ENCODE measurements around the gene FIGN. TPM values are rescaled to one million over a fixed set of nuclear protein-coding genes. Genes with fewer than 3 reads are reported as not detected.

The FIGN gene
- total and polyA plus RNA-seq, 10 of the 15 experiments (the other 5 are each of a cell fraction or from before 2014, with no cell fraction given): under 0.01 to 0.01 TPM; not detected in 8

DNA sequence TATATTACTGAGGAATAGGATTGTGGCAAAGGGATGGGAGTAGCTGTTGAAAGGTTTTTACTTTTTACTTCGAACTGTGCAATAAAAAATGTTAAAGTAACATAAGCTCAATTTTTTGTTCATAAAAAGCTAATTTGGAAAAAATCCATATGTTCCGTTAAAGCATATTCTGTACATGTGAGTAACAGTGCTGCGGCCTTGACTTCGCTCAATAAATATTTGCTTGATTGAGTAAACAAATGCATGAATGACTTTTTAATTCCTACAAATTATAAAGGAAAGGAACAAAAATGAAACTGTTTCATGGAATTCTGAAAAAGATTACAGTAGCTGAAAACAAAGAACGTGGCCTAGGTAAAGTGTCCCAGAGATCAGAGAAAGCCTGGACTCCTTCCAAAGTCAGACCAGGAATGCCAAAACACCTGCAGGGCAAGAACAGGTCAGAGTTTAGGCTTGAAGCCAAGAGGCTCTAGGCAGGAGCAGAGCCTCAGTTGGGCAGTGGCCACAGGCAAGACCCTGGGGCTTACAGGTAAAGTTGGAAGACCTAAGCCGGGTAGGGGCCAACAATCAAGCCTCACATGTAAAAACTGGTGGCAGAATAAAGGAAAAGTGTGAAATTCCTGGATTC is 44.3 kb upstream of the FIGN start (continued):
- TF ChIP-seq, protein P1, sequence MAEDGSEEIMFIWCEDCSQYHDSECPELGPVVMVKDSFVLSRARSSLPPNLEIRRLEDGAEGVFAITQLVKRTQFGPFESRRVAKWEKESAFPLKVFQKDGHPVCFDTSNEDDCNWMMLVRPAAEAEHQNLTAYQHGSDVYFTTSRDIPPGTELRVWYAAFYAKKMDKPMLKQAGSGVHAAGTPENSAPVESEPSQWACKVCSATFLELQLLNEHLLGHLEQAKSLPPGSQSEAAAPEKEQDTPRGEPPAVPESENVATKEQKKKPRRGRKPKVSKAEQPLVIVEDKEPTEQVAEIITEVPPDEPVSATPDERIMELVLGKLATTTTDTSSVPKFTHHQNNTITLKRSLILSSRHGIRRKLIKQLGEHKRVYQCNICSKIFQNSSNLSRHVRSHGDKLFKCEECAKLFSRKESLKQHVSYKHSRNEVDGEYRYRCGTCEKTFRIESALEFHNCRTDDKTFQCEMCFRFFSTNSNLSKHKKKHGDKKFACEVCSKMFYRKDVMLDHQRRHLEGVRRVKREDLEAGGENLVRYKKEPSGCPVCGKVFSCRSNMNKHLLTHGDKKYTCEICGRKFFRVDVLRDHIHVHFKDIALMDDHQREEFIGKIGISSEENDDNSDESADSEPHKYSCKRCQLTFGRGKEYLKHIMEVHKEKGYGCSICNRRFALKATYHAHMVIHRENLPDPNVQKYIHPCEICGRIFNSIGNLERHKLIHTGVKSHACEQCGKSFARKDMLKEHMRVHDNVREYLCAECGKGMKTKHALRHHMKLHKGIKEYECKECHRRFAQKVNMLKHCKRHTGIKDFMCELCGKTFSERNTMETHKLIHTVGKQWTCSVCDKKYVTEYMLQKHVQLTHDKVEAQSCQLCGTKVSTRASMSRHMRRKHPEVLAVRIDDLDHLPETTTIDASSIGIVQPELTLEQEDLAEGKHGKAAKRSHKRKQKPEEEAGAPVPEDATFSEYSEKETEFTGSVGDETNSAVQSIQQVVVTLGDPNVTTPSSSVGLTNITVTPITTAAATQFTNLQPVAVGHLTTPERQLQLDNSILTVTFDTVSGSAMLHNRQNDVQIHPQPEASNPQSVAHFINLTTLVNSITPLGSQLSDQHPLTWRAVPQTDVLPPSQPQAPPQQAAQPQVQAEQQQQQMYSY (CRISPR knock-in tag; IDR thresholded peaks at IDR 0.05): no peak
- TF ChIP-seq POLR2AphosphoS5 (IDR thresholded peaks at IDR 0.05; ENCODE audit: low read length) (no peak), MXI1 (IDR thresholded peaks at IDR 0.05; ENCODE audit: low read depth, low read length) (no peak), BMI1 (IDR thresholded peaks at IDR 0.05; ENCODE audit: borderline replicate concordance) (no peak), BCL11A (IDR thresholded peaks at IDR 0.05; ENCODE audit: low read depth, low read length) (no peak)
- TF ChIP-seq, protein P2, sequence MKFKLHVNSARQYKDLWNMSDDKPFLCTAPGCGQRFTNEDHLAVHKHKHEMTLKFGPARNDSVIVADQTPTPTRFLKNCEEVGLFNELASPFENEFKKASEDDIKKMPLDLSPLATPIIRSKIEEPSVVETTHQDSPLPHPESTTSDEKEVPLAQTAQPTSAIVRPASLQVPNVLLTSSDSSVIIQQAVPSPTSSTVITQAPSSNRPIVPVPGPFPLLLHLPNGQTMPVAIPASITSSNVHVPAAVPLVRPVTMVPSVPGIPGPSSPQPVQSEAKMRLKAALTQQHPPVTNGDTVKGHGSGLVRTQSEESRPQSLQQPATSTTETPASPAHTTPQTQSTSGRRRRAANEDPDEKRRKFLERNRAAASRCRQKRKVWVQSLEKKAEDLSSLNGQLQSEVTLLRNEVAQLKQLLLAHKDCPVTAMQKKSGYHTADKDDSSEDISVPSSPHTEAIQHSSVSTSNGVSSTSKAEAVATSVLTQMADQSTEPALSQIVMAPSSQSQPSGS (IDR thresholded peaks at IDR 0.05; ENCODE audit: low read length): no peak
